ENCODE measurements around the gene RCAN2.

RCAN2 gene

DNA sequence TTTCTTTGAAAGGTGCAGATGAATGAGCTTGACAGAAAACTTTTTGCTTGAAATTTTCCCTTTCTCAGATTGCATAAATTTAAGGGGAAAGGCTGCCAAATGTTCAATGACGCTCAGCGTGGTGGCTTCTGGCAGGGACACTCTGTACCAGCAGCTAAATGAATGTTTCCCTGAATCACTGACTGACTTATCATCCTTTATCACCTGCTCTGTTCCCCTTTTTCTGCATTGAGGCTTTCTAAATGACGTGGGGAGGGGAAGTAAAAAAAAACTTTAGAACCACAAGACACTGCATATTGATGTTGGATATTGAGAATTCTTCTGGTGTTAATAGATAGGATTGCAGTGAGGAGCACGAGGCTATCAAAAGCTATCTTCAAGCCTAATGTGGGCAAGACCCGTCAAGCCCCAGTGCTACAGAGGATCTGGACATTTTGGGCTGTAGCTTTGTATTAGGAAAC lies 273.5 kb downstream of the RCAN2 start:
- Histone ChIP-seq H3K4ac (ENCODE audit: low read depth, low read length) (no peak overlapping the region), H3K56ac (ENCODE audit: low read length) (no peak overlapping the region), H2BK15ac (replicated peaks; ENCODE audit: low read depth) (no peak overlapping the region), H2BK5ac (ENCODE audit: low read length) (no peak overlapping the region), H3K23ac (ENCODE audit: low read length) (no peak overlapping the region), H2AK5ac (ENCODE audit: low read length) (no peak overlapping the region), H3K4me3 (ENCODE audit: low read length) (no peak overlapping the region), H3K27ac (ENCODE audit: low read depth, low read length) (no peak overlapping the region), H3K18ac (ENCODE audit: low read length) (no peak overlapping the region), H4K8ac (ENCODE audit: low read depth, low read length) (no peak overlapping the region), H2BK120ac (ENCODE audit: low read depth, low read length) (no peak overlapping the region), H3K9ac (ENCODE audit: low read length) (no peak overlapping the region), H3K4me1 (ENCODE audit: control insufficient read depth, low read depth, low read length) (no peaks in the 10 kb centered on the region), H3K27me3 (ENCODE audit: insufficient read depth, low read length, poor library complexity) (no peaks in the 10 kb centered on the region), H3K79me1 (ENCODE audit: low read length) (no peaks in the 10 kb centered on the region), H3K4me2 (ENCODE audit: low read length) (no peak overlapping the region), H3K79me2 (ENCODE audit: control insufficient read depth, insufficient read depth, low read length) (no peaks in the 10 kb centered on the region), H3K36me3 (ENCODE audit: control insufficient read depth, insufficient read depth, low read length) (no peaks in the 10 kb centered on the region), H4K5ac (ENCODE audit: low read length) (no peak overlapping the region)
- no CpG with 5 or more reads among the region's 5 CpGs for WGBS (ENCODE audit: extremely low coverage, insufficient coverage, low lambda C conversion rate)
- no peak for DNase-seq

DNA sequence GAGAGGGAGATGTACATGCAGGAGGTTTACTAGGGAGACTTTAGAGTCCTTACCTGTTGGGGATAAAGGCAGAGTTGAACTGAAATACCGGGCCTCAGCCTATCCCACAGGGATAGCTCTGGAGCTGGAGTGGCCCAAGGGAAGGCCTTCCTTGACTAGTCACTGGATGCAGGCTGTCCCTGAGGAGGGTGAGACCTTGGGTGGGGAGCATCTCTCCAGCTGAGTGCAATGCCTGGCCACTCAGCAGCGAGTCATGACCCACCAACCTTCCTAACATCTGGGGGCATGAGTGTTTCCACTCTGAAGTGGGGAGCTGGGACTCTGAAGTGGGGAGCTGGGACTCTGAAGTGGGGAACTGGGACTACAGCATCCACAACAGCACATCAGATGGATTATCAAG lies 274.4 kb downstream of the RCAN2 start:
- H3K56ac ChIP-seq (ENCODE audit: low read length) = no peak overlapping the region
- no peak overlapping the region for H3K18ac ChIP-seq (ENCODE audit: low read length)
- H2BK15ac ChIP-seq (replicated peaks; ENCODE audit: low read depth) = no peak overlapping the region
- no peak overlapping the region for H3K4ac ChIP-seq (ENCODE audit: low read depth, low read length)
- no peak overlapping the region for H3K27ac ChIP-seq (ENCODE audit: low read depth, low read length)
- WGBS (ENCODE audit: extremely low coverage, insufficient coverage, low lambda C conversion rate) = no CpG with 5 or more reads among the region's 2 CpGs
- H4K8ac ChIP-seq (ENCODE audit: low read depth, low read length) = no peak overlapping the region
- no peak overlapping the region for H3K4me3 ChIP-seq (ENCODE audit: low read length)
- H2BK120ac ChIP-seq (ENCODE audit: low read depth, low read length) = no peak overlapping the region
- no peak for DNase-seq
- H3K4me1 ChIP-seq (ENCODE audit: control insufficient read depth, low read depth, low read length) = no peaks in the 10 kb centered on the region
- H2BK5ac ChIP-seq (ENCODE audit: low read length) = no peak overlapping the region
- no peaks in the 10 kb centered on the region for H3K79me2 ChIP-seq (ENCODE audit: control insufficient read depth, insufficient read depth, low read length)
- no peak overlapping the region for H3K23ac ChIP-seq (ENCODE audit: low read length)
- no peak overlapping the region for H3K9ac ChIP-seq (ENCODE audit: low read length)
- no peak overlapping the region for H3K4me2 ChIP-seq (ENCODE audit: low read length)
- H3K36me3 ChIP-seq (ENCODE audit: control insufficient read depth, insufficient read depth, low read length) = no peaks in the 10 kb centered on the region
- H3K27me3 ChIP-seq (ENCODE audit: insufficient read depth, low read length, poor library complexity) = no peaks in the 10 kb centered on the region
- H3K79me1 ChIP-seq (ENCODE audit: low read length) = no peaks in the 10 kb centered on the region
- no peak overlapping the region for H4K5ac ChIP-seq (ENCODE audit: low read length)
- no peak overlapping the region for H2AK5ac ChIP-seq (ENCODE audit: low read length)

DNA sequence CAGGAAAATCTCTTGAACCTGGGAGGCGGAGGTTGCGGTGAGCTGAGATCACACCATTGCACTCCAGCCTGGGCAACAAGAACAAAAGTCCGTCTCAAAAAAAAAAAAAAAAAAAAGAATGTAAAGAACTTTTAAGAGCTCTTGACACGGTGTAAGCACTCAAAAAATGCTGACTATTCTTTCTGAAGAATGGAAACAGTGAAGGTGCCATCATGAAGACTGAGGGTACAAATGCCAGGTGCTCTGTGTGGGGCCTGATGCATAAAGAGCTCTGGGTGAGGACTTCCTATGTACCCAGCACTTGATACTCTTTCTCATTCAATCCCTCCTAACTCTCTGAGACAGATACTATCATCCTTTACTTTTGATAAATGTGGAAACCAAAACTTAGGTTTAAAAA lies 275.5 kb downstream of the RCAN2 start:
- no CpG with 5 or more reads among the region's 4 CpGs for WGBS (ENCODE audit: extremely low coverage, insufficient coverage, low lambda C conversion rate)

DNA sequence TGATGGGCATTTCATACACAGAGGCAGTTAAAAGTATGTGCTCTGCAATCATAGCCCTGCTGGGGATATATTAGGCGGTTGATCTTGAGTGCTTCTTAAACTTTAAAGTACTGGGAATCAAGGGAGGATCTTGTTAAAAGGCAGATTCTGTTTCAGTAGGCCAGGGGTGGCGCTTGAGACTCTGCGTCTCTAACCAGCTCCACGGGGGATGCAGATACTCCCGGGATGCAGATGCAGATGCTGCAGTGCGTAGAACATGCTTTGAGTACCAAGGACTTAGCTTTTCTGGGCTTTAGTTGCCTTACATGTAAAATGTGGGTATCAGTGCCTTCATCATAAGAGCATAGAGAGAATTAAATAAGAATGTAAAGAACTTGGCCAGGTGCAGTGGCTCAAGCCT lies 276.0 kb downstream of the RCAN2 start:
- Histone ChIP-seq H3K36me3 (ENCODE audit: control insufficient read depth, insufficient read depth, low read length) (no peaks in the 10 kb centered on the region), H3K56ac (ENCODE audit: low read length) (no peak overlapping the region), H3K27ac (ENCODE audit: low read depth, low read length) (no peak overlapping the region), H3K79me1 (ENCODE audit: low read length) (no peaks in the 10 kb centered on the region), H4K8ac (ENCODE audit: low read depth, low read length) (no peak overlapping the region), H3K4ac (ENCODE audit: low read depth, low read length) (no peak overlapping the region), H3K4me1 (ENCODE audit: control insufficient read depth, low read depth, low read length) (no peaks in the 10 kb centered on the region), H2BK120ac (ENCODE audit: low read depth, low read length) (no peak overlapping the region), H3K18ac (ENCODE audit: low read length) (no peak overlapping the region), H3K27me3 (ENCODE audit: insufficient read depth, low read length, poor library complexity) (no peaks in the 10 kb centered on the region), H3K4me3 (ENCODE audit: low read length) (no peak overlapping the region), H3K23ac (ENCODE audit: low read length) (no peak overlapping the region), H2BK5ac (ENCODE audit: low read length) (no peak overlapping the region), H2AK5ac (ENCODE audit: low read length) (no peak overlapping the region), H3K4me2 (ENCODE audit: low read length) (no peak overlapping the region), H4K5ac (ENCODE audit: low read length) (no peak overlapping the region), H3K9ac (ENCODE audit: low read length) (no peak overlapping the region), H2BK15ac (replicated peaks; ENCODE audit: low read depth) (no peak overlapping the region), H3K79me2 (ENCODE audit: control insufficient read depth, insufficient read depth, low read length) (no peaks in the 10 kb centered on the region)
- WGBS (ENCODE audit: extremely low coverage, insufficient coverage, low lambda C conversion rate) = no CpG with 5 or more reads among the region's 6 CpGs
- no peak for DNase-seq

More for the DNA sequence above, 275.5 kb downstream of the RCAN2 start:
- no peaks in the 10 kb centered on the region for H3K4me1 ChIP-seq (ENCODE audit: control insufficient read depth, low read depth, low read length)
- no peak overlapping the region for H2BK15ac ChIP-seq (replicated peaks; ENCODE audit: low read depth)
- no peak overlapping the region for H3K23ac ChIP-seq (ENCODE audit: low read length)
- H3K56ac ChIP-seq (ENCODE audit: low read length) = no peak overlapping the region
- no peak overlapping the region for H3K4me3 ChIP-seq (ENCODE audit: low read length)
- no peak overlapping the region for H2AK5ac ChIP-seq (ENCODE audit: low read length)
- H4K5ac ChIP-seq (ENCODE audit: low read length) = no peak overlapping the region
- H3K27me3 ChIP-seq (ENCODE audit: insufficient read depth, low read length, poor library complexity) = no peaks in the 10 kb centered on the region
- H2BK5ac ChIP-seq (ENCODE audit: low read length) = no peak overlapping the region
- no peaks in the 10 kb centered on the region for H3K79me2 ChIP-seq (ENCODE audit: control insufficient read depth, insufficient read depth, low read length)
- H3K27ac ChIP-seq (ENCODE audit: low read depth, low read length) = no peak overlapping the region
- no peaks in the 10 kb centered on the region for H3K36me3 ChIP-seq (ENCODE audit: control insufficient read depth, insufficient read depth, low read length)
- H3K18ac ChIP-seq (ENCODE audit: low read length) = no peak overlapping the region
- H3K9ac ChIP-seq (ENCODE audit: low read length) = no peak overlapping the region
- H4K8ac ChIP-seq (ENCODE audit: low read depth, low read length) = no peak overlapping the region
- no peak overlapping the region for H3K4me2 ChIP-seq (ENCODE audit: low read length)
- H3K79me1 ChIP-seq (ENCODE audit: low read length) = no peaks in the 10 kb centered on the region
- no peak overlapping the region for H3K4ac ChIP-seq (ENCODE audit: low read depth, low read length)
- DNase-seq = no peak
- H2BK120ac ChIP-seq (ENCODE audit: low read depth, low read length) = no peak overlapping the region

DNA sequence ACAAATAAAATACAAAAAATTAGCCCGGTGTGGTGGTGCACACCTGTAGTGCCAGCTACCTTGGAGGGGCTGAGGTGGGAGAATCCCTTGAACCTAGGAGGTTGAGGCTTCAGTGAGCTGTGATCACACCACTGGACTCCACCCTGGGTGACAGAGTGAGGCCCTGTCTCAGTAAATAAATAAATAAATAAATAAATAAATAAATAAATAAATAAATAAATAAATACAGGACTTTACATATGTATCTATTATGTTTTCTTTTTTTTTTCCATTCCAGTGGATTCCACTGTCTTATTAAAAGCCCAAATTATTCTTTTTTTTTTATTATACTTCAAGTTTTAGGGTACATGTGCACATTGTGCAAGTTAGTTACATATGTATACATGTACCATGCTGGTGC lies 279.3 kb downstream of the RCAN2 start:
- Histone ChIP-seq H2BK5ac (ENCODE audit: low read length) (no peak overlapping the region), H3K4ac (ENCODE audit: low read depth, low read length) (no peak overlapping the region), H3K4me2 (ENCODE audit: low read length) (no peak overlapping the region), H3K18ac (ENCODE audit: low read length) (no peak overlapping the region), H3K4me1 (ENCODE audit: control insufficient read depth, low read depth, low read length) (no peaks in the 10 kb centered on the region), H3K36me3 (ENCODE audit: control insufficient read depth, insufficient read depth, low read length) (no peaks in the 10 kb centered on the region), H3K56ac (ENCODE audit: low read length) (no peak overlapping the region), H2BK120ac (ENCODE audit: low read depth, low read length) (no peak overlapping the region), H3K4me3 (ENCODE audit: low read length) (no peak overlapping the region), H4K8ac (ENCODE audit: low read depth, low read length) (no peak overlapping the region), H3K27me3 (ENCODE audit: insufficient read depth, low read length, poor library complexity) (no peaks in the 10 kb centered on the region), H3K23ac (ENCODE audit: low read length) (no peak overlapping the region), H3K79me2 (ENCODE audit: control insufficient read depth, insufficient read depth, low read length) (no peaks in the 10 kb centered on the region), H3K27ac (ENCODE audit: low read depth, low read length) (no peak overlapping the region), H2BK15ac (replicated peaks; ENCODE audit: low read depth) (no peak overlapping the region), H3K79me1 (ENCODE audit: low read length) (no peaks in the 10 kb centered on the region), H3K9ac (ENCODE audit: low read length) (no peak overlapping the region), H4K5ac (ENCODE audit: low read length) (no peak overlapping the region), H2AK5ac (ENCODE audit: low read length) (no peak overlapping the region)
- no CpG with 5 or more reads among the region's 1 CpG for WGBS (ENCODE audit: extremely low coverage, insufficient coverage, low lambda C conversion rate)
- no peak for DNase-seq

DNA sequence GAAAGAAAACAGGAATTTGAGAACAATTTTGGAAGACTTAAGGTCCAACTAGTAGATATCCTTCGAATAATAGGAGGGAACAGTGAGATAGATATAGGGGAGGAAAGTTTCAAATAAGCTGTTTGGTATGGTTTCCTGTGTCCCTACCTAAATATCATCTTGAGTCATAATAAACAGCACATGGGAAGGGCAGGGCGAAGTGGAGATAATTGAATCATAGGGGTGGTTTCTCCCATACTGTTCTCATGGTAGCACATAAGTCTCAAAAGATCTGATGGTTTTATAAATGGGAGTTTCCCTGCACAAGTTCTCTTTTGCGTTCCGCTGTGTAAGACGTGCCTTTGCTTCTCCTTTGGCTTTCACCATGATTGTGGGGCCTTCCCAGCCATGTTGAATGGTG lies 281.0 kb downstream of the RCAN2 start:
- no peak overlapping the region for H3K56ac ChIP-seq (ENCODE audit: low read length)
- no peaks in the 10 kb centered on the region for H3K27me3 ChIP-seq (ENCODE audit: insufficient read depth, low read length, poor library complexity)
- no peak overlapping the region for H2BK120ac ChIP-seq (ENCODE audit: low read depth, low read length)
- no CpG with 5 or more reads among the region's 5 CpGs for WGBS (ENCODE audit: extremely low coverage, insufficient coverage, low lambda C conversion rate)
- no peak overlapping the region for H3K18ac ChIP-seq (ENCODE audit: low read length)
- no peak overlapping the region for H3K9ac ChIP-seq (ENCODE audit: low read length)
- no peaks in the 10 kb centered on the region for H3K36me3 ChIP-seq (ENCODE audit: control insufficient read depth, insufficient read depth, low read length)
- H2BK5ac ChIP-seq (ENCODE audit: low read length) = no peak overlapping the region
- no peak overlapping the region for H3K23ac ChIP-seq (ENCODE audit: low read length)
- H2BK15ac ChIP-seq (replicated peaks; ENCODE audit: low read depth) = no peak overlapping the region
- H3K79me2 ChIP-seq (ENCODE audit: control insufficient read depth, insufficient read depth, low read length) = no peaks in the 10 kb centered on the region
- H4K5ac ChIP-seq (ENCODE audit: low read length) = no peak overlapping the region
- DNase-seq = no peak
- H3K27ac ChIP-seq (ENCODE audit: low read depth, low read length) = no peak overlapping the region
- H4K8ac ChIP-seq (ENCODE audit: low read depth, low read length) = no peak overlapping the region
- no peak overlapping the region for H3K4ac ChIP-seq (ENCODE audit: low read depth, low read length)
- no peaks in the 10 kb centered on the region for H3K4me1 ChIP-seq (ENCODE audit: control insufficient read depth, low read depth, low read length)
- H3K4me2 ChIP-seq (ENCODE audit: low read length) = no peak overlapping the region
- H2AK5ac ChIP-seq (ENCODE audit: low read length) = no peak overlapping the region
- H3K4me3 ChIP-seq (ENCODE audit: low read length) = no peak overlapping the region
- no peaks in the 10 kb centered on the region for H3K79me1 ChIP-seq (ENCODE audit: low read length)

Measured in mesendoderm (in vitro differentiated cells).